ENCODE measurements around the gene CEP128.

GRCh38 chr14:80955416-80955941 is 13.9 kb upstream of the CEP128 start, which contains the start of gene TSHR:
- TF ChIP-seq CTCF (IDR thresholded peaks at IDR 0.05) (no peak), POLR2AphosphoS5 (IDR thresholded peaks at IDR 0.05) (no peak), POLR2A (IDR thresholded peaks at IDR 0.05) (no peak), EP300 (IDR thresholded peaks at IDR 0.05; ENCODE audit: low read depth) (no peak)

Measured in transverse colon (tissue), 4 donors.